Panc1 (cell line): ENCODE results near the gene CEP192.

Experiments
- CTCF ChIP-seq: fragments of 450-650 bp; IDR thresholded peaks from 2 replicates; pipeline ENCODE4 v1.5.1; 2017; ENCODE audit warnings: mild to moderate bottlenecking
- TF ChIP-seq, protein P1 (sequence below), 2 experiments: IDR thresholded peaks; 2 replicates each; pipeline ENCODE4 v1.6.1; 2011 to 2012; ENCODE audit warnings: low read depth in 2 of 2, control low read depth in 1 of 2, low read length in 1 of 2, mild to moderate bottlenecking in 1 of 2, moderate library complexity in 1 of 2; ENCODE audit not compliant: insufficient read depth in 1 of 2

GRCh38 chr18:12963069-12963468 is 28.1 kb upstream of the CEP192 start:
- TF ChIP-seq, protein P1, sequence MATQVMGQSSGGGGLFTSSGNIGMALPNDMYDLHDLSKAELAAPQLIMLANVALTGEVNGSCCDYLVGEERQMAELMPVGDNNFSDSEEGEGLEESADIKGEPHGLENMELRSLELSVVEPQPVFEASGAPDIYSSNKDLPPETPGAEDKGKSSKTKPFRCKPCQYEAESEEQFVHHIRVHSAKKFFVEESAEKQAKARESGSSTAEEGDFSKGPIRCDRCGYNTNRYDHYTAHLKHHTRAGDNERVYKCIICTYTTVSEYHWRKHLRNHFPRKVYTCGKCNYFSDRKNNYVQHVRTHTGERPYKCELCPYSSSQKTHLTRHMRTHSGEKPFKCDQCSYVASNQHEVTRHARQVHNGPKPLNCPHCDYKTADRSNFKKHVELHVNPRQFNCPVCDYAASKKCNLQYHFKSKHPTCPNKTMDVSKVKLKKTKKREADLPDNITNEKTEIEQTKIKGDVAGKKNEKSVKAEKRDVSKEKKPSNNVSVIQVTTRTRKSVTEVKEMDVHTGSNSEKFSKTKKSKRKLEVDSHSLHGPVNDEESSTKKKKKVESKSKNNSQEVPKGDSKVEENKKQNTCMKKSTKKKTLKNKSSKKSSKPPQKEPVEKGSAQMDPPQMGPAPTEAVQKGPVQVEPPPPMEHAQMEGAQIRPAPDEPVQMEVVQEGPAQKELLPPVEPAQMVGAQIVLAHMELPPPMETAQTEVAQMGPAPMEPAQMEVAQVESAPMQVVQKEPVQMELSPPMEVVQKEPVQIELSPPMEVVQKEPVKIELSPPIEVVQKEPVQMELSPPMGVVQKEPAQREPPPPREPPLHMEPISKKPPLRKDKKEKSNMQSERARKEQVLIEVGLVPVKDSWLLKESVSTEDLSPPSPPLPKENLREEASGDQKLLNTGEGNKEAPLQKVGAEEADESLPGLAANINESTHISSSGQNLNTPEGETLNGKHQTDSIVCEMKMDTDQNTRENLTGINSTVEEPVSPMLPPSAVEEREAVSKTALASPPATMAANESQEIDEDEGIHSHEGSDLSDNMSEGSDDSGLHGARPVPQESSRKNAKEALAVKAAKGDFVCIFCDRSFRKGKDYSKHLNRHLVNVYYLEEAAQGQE (IDR thresholded peaks at IDR 0.05; ENCODE audit: insufficient read depth in 1 of 2, low read depth in 2 of 2, low read length in 1 of 2): no peak
- TF ChIP-seq CTCF: no peak
